Measurements from ENCODE around the gene PDXP. TPM values are rescaled to one million over a fixed set of nuclear protein-coding genes. Genes with fewer than 3 reads are reported as not detected.

Gene PDXP
- total RNA-seq, 1 donor from 2014 or later = 8.9 TPM

- Histone ChIP-seq H3K4me1 (ENCODE audit: control insufficient read depth in 3 of 3, insufficient read depth in 3 of 3, low read length in 3 of 3) (peaks cover 33 to 41% (median 33%) of the 10 kb centered on the region in 3 donors), H3K9ac (ENCODE audit: low read depth in 1 of 3, low read length in 3 of 3) (no peak overlapping the region), H3K27me3 (ENCODE audit: control insufficient read depth in 3 of 3, insufficient read depth in 3 of 3, low read length in 3 of 3) (no peaks in the 10 kb centered on the region), H3K27ac (ENCODE audit: low read depth, low read length) (no peak overlapping the region), H3K36me3 (ENCODE audit: control insufficient read depth in 3 of 3, insufficient read depth in 3 of 3, low read length in 3 of 3) (peaks cover 11 to 13% (median 13%) of the 10 kb centered on the region in 3 donors), H3K9me3 (ENCODE audit: control insufficient read depth in 3 of 3, low read length in 3 of 3) (no peaks in the 10 kb centered on the region), H3K4me3 (ENCODE audit: low read length in 3 of 3) (no peak overlapping the region)
These were observed 19.8 kb downstream of the PDXP start for GRCh38 chr22:37678372-37678771.

DNA sequence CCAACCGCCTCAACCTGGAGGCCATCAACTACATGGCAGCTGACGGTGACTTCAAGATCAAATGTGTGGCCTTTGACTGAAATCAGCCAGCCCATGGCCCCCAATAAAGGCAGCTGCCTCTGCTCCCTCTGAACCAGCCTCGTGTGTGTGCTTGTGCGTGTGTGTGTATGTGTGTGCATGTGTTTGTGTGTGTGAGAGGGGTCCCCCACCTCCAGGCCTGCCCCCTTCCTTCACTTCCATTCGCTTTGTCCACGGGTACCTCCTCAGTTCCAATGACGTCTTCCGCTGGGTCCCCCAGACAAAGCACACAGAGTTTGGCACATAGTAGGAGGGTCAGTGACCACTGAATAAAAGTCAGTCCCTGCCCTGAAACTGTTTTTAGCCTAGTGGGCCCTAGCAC is 21.1 kb downstream of the PDXP start:
- Histone ChIP-seq H3K4me1 (ENCODE audit: control insufficient read depth in 3 of 3, insufficient read depth in 3 of 3, low read length in 3 of 3) (peaks cover 28 to 35% (median 28%) of the 10 kb centered on the region in 3 donors), H3K27ac (ENCODE audit: low read depth, low read length) (no peak overlapping the region), H3K9ac (ENCODE audit: low read depth in 1 of 3, low read length in 3 of 3) (no peak overlapping the region), H3K4me3 (ENCODE audit: low read length in 3 of 3) (no peak overlapping the region), H3K9me3 (ENCODE audit: control insufficient read depth in 3 of 3, low read length in 3 of 3) (no peaks in the 10 kb centered on the region), H3K27me3 (ENCODE audit: control insufficient read depth in 3 of 3, insufficient read depth in 3 of 3, low read length in 3 of 3) (no peaks in the 10 kb centered on the region), H3K36me3 (ENCODE audit: control insufficient read depth in 3 of 3, insufficient read depth in 3 of 3, low read length in 3 of 3) (peaks cover 11 to 13% (median 13%) of the 10 kb centered on the region in 3 donors)

DNA sequence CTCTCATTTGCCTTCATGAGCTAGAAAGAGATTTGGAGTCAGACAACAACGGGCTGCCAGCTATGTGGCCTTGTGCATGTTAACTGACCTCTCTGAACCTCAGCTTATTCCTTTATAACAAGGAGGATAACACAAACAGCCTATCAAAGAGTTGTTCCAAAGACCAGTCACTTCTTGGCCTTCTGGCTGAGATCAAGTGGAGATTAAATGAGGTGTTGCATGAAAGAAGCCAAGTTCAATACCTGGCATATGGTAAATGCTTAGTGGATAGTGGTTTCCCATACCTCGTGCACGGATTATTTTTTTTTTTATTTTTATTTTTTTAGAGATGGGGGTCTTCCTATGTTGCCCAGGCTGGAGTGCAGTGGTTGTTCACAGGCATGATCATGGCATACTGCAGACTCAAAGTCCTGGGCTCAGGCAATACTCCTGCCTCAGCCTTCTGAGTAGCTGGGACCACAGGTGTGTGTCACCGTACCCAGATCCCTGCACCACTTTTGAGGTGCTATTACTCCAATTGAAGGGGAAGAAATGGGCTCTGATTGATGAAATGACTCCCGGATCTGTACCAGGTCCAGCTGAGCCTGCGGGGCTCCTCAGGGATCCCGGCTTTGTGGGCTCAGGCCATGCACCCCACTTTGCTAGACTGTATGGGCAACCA is 21.8 kb downstream of the PDXP start:
- no peak overlapping the region for H3K27ac ChIP-seq (ENCODE audit: low read depth, low read length)
- H3K9me3 ChIP-seq (ENCODE audit: control insufficient read depth in 3 of 3, low read length in 3 of 3) = no peaks in the 10 kb centered on the region
- H3K9ac ChIP-seq (ENCODE audit: low read depth in 1 of 3, low read length in 3 of 3) = no peak overlapping the region
- H3K27me3 ChIP-seq (ENCODE audit: control insufficient read depth in 3 of 3, insufficient read depth in 3 of 3, low read length in 3 of 3) = no peaks in the 10 kb centered on the region
- H3K4me3 ChIP-seq (ENCODE audit: low read length in 3 of 3) = no peak overlapping the region
- H3K4me1 ChIP-seq (ENCODE audit: control insufficient read depth in 3 of 3, insufficient read depth in 3 of 3, low read length in 3 of 3) = peaks cover 22 to 28% (median 24%) of the 10 kb centered on the region in 3 donors
- peaks cover 11 to 13% (median 13%) of the 10 kb centered on the region in 3 donors for H3K36me3 ChIP-seq (ENCODE audit: control insufficient read depth in 3 of 3, insufficient read depth in 3 of 3, low read length in 3 of 3)

GRCh38 chr22:37681001-37681424 is 22.5 kb downstream of the PDXP start:
- Histone ChIP-seq H3K27ac (ENCODE audit: low read depth, low read length) (no peak overlapping the region), H3K9me3 (ENCODE audit: control insufficient read depth in 3 of 3, low read length in 3 of 3) (no peaks in the 10 kb centered on the region), H3K36me3 (ENCODE audit: control insufficient read depth in 3 of 3, insufficient read depth in 3 of 3, low read length in 3 of 3) (peaks cover 11 to 13% (median 13%) of the 10 kb centered on the region in 3 donors), H3K4me1 (ENCODE audit: control insufficient read depth in 3 of 3, insufficient read depth in 3 of 3, low read length in 3 of 3) (peaks cover 19 to 25% (median 20%) of the 10 kb centered on the region in 3 donors), H3K9ac (ENCODE audit: low read depth in 1 of 3, low read length in 3 of 3) (no peak overlapping the region), H3K27me3 (ENCODE audit: control insufficient read depth in 3 of 3, insufficient read depth in 3 of 3, low read length in 3 of 3) (no peaks in the 10 kb centered on the region), H3K4me3 (ENCODE audit: low read length in 3 of 3) (no peak overlapping the region)

DNA sequence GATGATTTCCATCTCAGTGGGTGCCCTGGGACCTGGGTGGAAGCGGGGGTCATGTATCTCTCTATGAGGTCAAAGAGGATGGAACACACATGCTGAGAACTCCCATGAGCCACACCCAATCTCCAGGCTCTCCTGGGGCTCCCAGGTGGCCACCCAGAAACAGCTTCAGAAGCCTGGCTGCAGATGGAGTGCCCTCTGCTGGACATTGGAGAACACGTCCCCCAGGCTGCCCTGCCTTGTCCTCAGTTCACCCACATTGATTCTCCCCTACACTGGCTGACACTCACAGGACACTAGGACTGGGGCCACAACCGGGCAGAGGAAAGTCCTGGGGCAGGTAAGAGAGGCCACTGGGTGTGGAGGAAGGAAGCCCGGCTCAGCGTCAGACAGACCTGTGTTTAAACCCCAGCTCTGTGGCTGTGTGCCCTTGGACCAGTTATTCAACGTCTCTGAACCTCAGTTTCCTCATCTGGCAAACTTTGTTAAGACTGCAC is 23.1 kb downstream of the PDXP start:
- H3K9me3 ChIP-seq (ENCODE audit: control insufficient read depth in 3 of 3, low read length in 3 of 3) = no peaks in the 10 kb centered on the region
- H3K36me3 ChIP-seq (ENCODE audit: control insufficient read depth in 3 of 3, insufficient read depth in 3 of 3, low read length in 3 of 3) = peaks cover 11 to 13% (median 13%) of the 10 kb centered on the region in 3 donors
- H3K9ac ChIP-seq (ENCODE audit: low read depth in 1 of 3, low read length in 3 of 3) = peak overlapping the region in 1 of 3 donors; percentile 8
- H3K27me3 ChIP-seq (ENCODE audit: control insufficient read depth in 3 of 3, insufficient read depth in 3 of 3, low read length in 3 of 3) = no peaks in the 10 kb centered on the region
- H3K27ac ChIP-seq (ENCODE audit: low read depth, low read length) = no peak overlapping the region
- H3K4me3 ChIP-seq (ENCODE audit: low read length in 3 of 3) = no peak overlapping the region
- H3K4me1 ChIP-seq (ENCODE audit: control insufficient read depth in 3 of 3, insufficient read depth in 3 of 3, low read length in 3 of 3) = peaks cover 19 to 21% (median 20%) of the 10 kb centered on the region in 3 donors

DNA sequence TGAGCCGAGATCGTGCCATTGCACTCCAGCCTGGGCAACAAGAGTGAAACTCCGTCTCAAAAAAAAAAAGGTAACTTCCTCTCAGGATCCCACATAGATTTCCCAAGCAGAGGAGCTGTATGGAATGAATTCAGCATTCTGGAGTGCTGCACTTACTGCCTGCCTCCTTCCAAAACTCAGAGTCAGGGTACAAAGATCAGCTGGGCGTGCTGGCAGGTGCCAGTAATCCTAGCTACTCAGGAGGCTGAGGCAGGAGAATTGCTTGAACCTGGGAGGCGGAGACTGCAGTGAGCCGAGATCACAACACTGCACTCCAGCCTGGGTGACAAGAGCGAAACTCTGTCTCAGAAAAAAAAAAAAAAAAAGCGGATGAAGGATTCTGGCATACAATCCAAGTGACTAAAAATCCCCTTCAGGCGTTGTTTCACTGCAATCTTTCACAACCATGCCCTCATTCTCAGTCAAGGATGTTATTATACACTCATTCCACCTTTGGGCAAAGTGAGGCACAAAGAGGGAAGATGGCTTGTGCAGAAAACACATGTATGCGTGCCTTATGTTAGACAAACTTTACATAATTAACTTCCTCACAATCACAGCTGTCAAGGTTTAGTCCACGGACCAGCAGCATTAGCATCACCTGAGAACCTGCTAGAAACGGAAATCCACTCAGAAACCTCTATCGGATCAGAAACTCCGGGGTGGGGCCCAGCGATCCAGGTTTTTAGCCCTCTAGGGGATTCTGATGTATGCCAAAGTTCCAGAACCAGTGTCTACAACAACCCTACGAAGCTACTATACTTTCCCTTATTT is 26.5 kb downstream of the PDXP start:
- Histone ChIP-seq H3K36me3 (ENCODE audit: control insufficient read depth in 3 of 3, insufficient read depth in 3 of 3, low read length in 3 of 3) (peaks cover 13 to 17% (median 14%) of the 10 kb centered on the region in 3 donors), H3K9ac (ENCODE audit: low read depth in 1 of 3, low read length in 3 of 3) (no peak overlapping the region), H3K4me3 (ENCODE audit: low read length in 3 of 3) (no peak overlapping the region), H3K27ac (ENCODE audit: low read depth, low read length) (no peak overlapping the region), H3K4me1 (ENCODE audit: control insufficient read depth in 3 of 3, insufficient read depth in 3 of 3, low read length in 3 of 3) (peaks cover 21 to 26% (median 22%) of the 10 kb centered on the region in 3 donors), H3K9me3 (ENCODE audit: control insufficient read depth in 3 of 3, low read length in 3 of 3) (no peaks in the 10 kb centered on the region), H3K27me3 (ENCODE audit: control insufficient read depth in 3 of 3, insufficient read depth in 3 of 3, low read length in 3 of 3) (no peaks in the 10 kb centered on the region)

DNA sequence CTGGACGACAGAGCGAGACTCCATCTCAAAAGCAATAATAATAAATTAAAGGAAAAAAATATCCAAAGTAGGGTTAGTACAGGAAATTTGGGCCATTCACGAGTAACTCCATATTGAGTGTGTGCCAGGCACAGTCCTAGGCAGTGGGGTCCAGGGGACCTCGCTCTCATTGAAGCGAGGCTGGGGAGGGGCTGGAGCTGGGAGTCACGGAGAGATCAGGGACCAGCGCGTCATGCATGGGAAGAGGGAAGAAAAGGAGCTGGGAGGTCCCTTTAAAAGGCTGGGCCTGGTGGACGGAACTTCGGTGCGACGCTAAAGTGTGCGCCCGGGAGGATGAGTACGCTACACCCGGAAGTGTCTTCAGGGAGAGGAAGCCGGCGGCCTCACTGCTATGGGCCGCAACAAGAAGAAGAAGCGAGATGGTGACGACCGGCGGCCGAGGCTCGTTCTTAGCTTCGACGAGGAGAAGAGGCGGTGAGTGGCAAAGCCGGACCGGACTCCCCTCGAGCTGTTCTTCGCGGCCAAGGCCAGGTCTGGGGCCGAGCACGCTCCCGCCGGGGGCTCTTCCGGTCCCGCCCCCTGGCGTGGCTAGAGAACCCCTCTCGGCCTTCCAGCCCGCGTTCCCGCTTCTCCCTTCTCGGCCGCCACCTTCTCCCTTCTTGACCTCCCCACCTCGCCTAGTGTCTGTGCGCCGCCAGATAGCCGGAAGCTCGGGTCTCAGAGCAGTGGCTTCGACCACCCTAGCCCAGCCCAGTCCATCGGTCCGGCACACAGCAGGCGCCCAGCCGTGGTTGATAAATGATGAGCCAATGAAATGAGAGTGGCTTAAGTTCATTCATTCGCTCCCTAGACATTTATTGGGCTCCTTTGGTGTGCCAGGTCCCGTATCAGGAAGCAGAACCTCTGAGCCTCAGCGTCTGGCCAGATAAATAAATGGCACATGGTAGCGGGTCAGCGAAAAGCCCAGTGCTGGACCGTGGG is 27.8 kb downstream of the PDXP start, which contains the start of gene NOL12:
NOL12 (plus strand) TSS at position 342 of the 981 bp plus-strand sequence; CDS start at position 392, 50 bp downstream.
- Histone ChIP-seq H3K27me3 (ENCODE audit: control insufficient read depth in 3 of 3, insufficient read depth in 3 of 3, low read length in 3 of 3) (no peaks in the 10 kb centered on the region), H3K4me3 (ENCODE audit: low read length in 3 of 3) (peak within 1 kb of the TSS; percentile 82 to 97 (median 96)), H3K36me3 (ENCODE audit: control insufficient read depth in 3 of 3, insufficient read depth in 3 of 3, low read length in 3 of 3) (peaks cover 21 to 25% (median 22%) of the 10 kb centered on the region in 3 donors), H3K27ac (ENCODE audit: low read depth, low read length) (peak within 1 kb of the TSS; percentile 84), H3K4me1 (ENCODE audit: control insufficient read depth in 3 of 3, insufficient read depth in 3 of 3, low read length in 3 of 3) (peaks cover 15 to 23% (median 19%) of the 10 kb centered on the region in 3 donors), H3K9me3 (ENCODE audit: control insufficient read depth in 3 of 3, low read length in 3 of 3) (no peaks in the 10 kb centered on the region), H3K9ac (ENCODE audit: low read depth in 1 of 3, low read length in 3 of 3) (peak within 1 kb of the TSS; percentile 86 to 95 (median 94))

- Histone ChIP-seq H3K4me1 (ENCODE audit: control insufficient read depth in 3 of 3, insufficient read depth in 3 of 3, low read length in 3 of 3) (peaks cover 15 to 17% (median 17%) of the 10 kb centered on the region in 3 donors), H3K9me3 (ENCODE audit: control insufficient read depth in 3 of 3, low read length in 3 of 3) (no peaks in the 10 kb centered on the region), H3K27ac (ENCODE audit: low read depth, low read length) (no peak overlapping the region), H3K9ac (ENCODE audit: low read depth in 1 of 3, low read length in 3 of 3) (peak overlapping the region in 1 of 3 donors; percentile 40), H3K36me3 (ENCODE audit: control insufficient read depth in 3 of 3, insufficient read depth in 3 of 3, low read length in 3 of 3) (peaks cover 41 to 43% (median 42%) of the 10 kb centered on the region in 3 donors), H3K4me3 (ENCODE audit: low read length in 3 of 3) (no peak overlapping the region), H3K27me3 (ENCODE audit: control insufficient read depth in 3 of 3, insufficient read depth in 3 of 3, low read length in 3 of 3) (no peaks in the 10 kb centered on the region)
These were observed 31.9 kb downstream of the PDXP start for GRCh38 chr22:37690407-37690806.

GRCh38 chr22:37690901-37691504 is 32.5 kb downstream of the PDXP start:
- Histone ChIP-seq H3K27ac (ENCODE audit: low read depth, low read length) (no peak overlapping the region), H3K36me3 (ENCODE audit: control insufficient read depth in 3 of 3, insufficient read depth in 3 of 3, low read length in 3 of 3) (peaks cover 42 to 44% (median 43%) of the 10 kb centered on the region in 3 donors), H3K27me3 (ENCODE audit: control insufficient read depth in 3 of 3, insufficient read depth in 3 of 3, low read length in 3 of 3) (no peaks in the 10 kb centered on the region)

More at GRCh38 chr22:37690901-37691504, 32.5 kb downstream of the PDXP start:
- H3K9me3 ChIP-seq (ENCODE audit: control insufficient read depth in 3 of 3, low read length in 3 of 3) = no peaks in the 10 kb centered on the region
- no peak overlapping the region for H3K9ac ChIP-seq (ENCODE audit: low read depth in 1 of 3, low read length in 3 of 3)
- H3K4me3 ChIP-seq (ENCODE audit: low read length in 3 of 3) = no peak overlapping the region
- peaks cover 18 to 21% (median 21%) of the 10 kb centered on the region in 3 donors for H3K4me1 ChIP-seq (ENCODE audit: control insufficient read depth in 3 of 3, insufficient read depth in 3 of 3, low read length in 3 of 3)
